PC-9 (cell line): ENCODE measurements around the gene MARCHF11. TPM values are rescaled to one million over a fixed set of nuclear protein-coding genes. Genes with fewer than 3 reads are reported as not detected.

Source experiments
- BruUV-seq: library from RNA; stranded (reverse); fragments of 400-500 nt; replicated peaks from 2 replicates; lab custom pipeline; 2021; lab: Mats Ljungman, UMichigan
- CTCF ChIA-PET: fragments of 300-600 bp; sonication (Branson Sonifier 250); formaldehyde crosslinking; loops from one replicate; lab custom pipeline; 2022; ENCODE audit warnings: antibody characterized with exemption; lab: Charles Lee
- POLR2A ChIA-PET: fragments of 300-600 bp; sonication (Branson Sonifier 250); formaldehyde crosslinking; loops from one replicate; lab custom pipeline; 2022; ENCODE audit warnings: antibody characterized with exemption; ENCODE audit not compliant: unreplicated experiment; lab: Charles Lee
- DNase-seq, 2 experiments: peaks; one replicate each; pipeline versions ENCODE4 v3.0.0 to v3.0.0-alpha.2; 2015 to 2022; ENCODE audit warnings: mixed read lengths in 1 of 2
- H2AFZ ChIP-seq: fragments of 200-600 bp; sonication (generic); 2 replicates; pipeline ENCODE4 v1.8.1; 2017; ENCODE audit warnings: antibody characterized with exemption
- H3F3A ChIP-seq: fragments of 200-600 bp; sonication (generic); 2 replicates; pipeline ENCODE4 v1.8.1; 2017; ENCODE audit warnings: antibody characterized with exemption, mild to moderate bottlenecking, low read depth; ENCODE audit not compliant: insufficient read depth
- H3K27ac ChIP-seq: fragments of 200-600 bp; sonication (generic); 2 replicates; pipeline ENCODE4 v1.6.1; 2016; ENCODE audit warnings: mixed run types
- H3K27me3 ChIP-seq: fragments of 200-600 bp; sonication (generic); 2 replicates; pipeline ENCODE4 v1.6.1; 2016; ENCODE audit warnings: low read depth, mixed run types; ENCODE audit not compliant: insufficient read depth
- H3K36me3 ChIP-seq: fragments of 200-600 bp; sonication (generic); 2 replicates; pipeline ENCODE4 v1.6.1; 2016; ENCODE audit warnings: low read depth, mixed run types
- H3K4me1 ChIP-seq: fragments of 200-600 bp; sonication (generic); replicated peaks from 2 replicates; pipeline ENCODE4 v1.6.1; 2016; ENCODE audit warnings: mixed run types; ENCODE audit not compliant: insufficient read depth
- H3K4me2 ChIP-seq: fragments of 200-600 bp; sonication (generic); 2 replicates; pipeline ENCODE4 v1.6.1; 2017; ENCODE audit warnings: mixed run types
- H3K4me3 ChIP-seq: fragments of 200-600 bp; sonication (generic); 2 replicates; pipeline ENCODE4 v1.6.1; 2016; ENCODE audit warnings: mixed run types
- H3K79me2 ChIP-seq: fragments of 200-600 bp; sonication (generic); 2 replicates; pipeline ENCODE4 v1.6.1; 2017; ENCODE audit warnings: low read depth, mixed run types
- H3K9me2 ChIP-seq: fragments of 200-600 bp; sonication (generic); 2 replicates; pipeline ENCODE4 v1.8.1; 2017; ENCODE audit warnings: mild to moderate bottlenecking; ENCODE audit not compliant: insufficient read depth
- H3K9me3 ChIP-seq: fragments of 200-600 bp; sonication (generic); 2 replicates; pipeline ENCODE4 v1.8.1; 2016; ENCODE audit warnings: low read depth; ENCODE audit not compliant: insufficient read depth
- H4K20me1 ChIP-seq: fragments of 200-600 bp; sonication (generic); 2 replicates; pipeline ENCODE4 v1.8.1; 2017; ENCODE audit not compliant: insufficient read depth
- CTCF ChIP-seq: fragments of 200-600 bp; sonication (generic); conservative IDR thresholded peaks from 2 replicates; pipeline ENCODE4 v1.6.1; 2017; ENCODE audit warnings: mixed run types, antibody characterized with exemption, mild to moderate bottlenecking, moderate library complexity
- EZH2 ChIP-seq: fragments of 200-600 bp; sonication (generic); IDR thresholded peaks from 2 replicates; pipeline ENCODE4 v1.8.0; 2017; ENCODE audit warnings: antibody characterized with exemption, low read depth
- intact Hi-C: fragments of 100-400 bp; cut with micrococcal nuclease; formaldehyde crosslinking; loops from one replicate; pipeline ENCODE4 v1.10.0; 2022; ENCODE audit not compliant: unreplicated experiment
- total RNA-seq: library from RNA; stranded (reverse); gene quantifications from 2 replicates; pipeline ENCODE4 v1.2.3, GENCODE V29; 2021

Gene MARCHF11
- total RNA-seq, 1 experiment from 2014 or later: not detected

- Histone ChIP-seq H3K36me3 (no peaks in the 10 kb centered on the region), H3K9me2 (no peaks in the 10 kb centered on the region), H3K9me3 (no peaks in the 10 kb centered on the region), H4K20me1 (no peaks in the 10 kb centered on the region), H2AFZ (no peak overlapping the region), H3K27me3 (peaks cover 83% of the 10 kb centered on the region; the same call in 1 of the 2 replicates), H3K79me2 (no peaks in the 10 kb centered on the region), H3F3A (no peaks in the 10 kb centered on the region), H3K4me1 (no peaks in the 10 kb centered on the region), H3K4me3 (no peak overlapping the region), H3K27ac (no peak overlapping the region), H3K4me2 (no peak overlapping the region)
- ChIA-PET POLR2A (interaction anchor here (0.6 kb wide), 1 partner anchor 833 kb away, joined by 5 read pairs; no protein-coding TSS in a partner anchor), CTCF (no interaction called here)
- no peak for DNase-seq
- TF ChIP-seq EZH2 (no peak), CTCF (no peak)
- intact Hi-C loops: no loop called here
- BruUV-seq: no TSS peak
Measured at GRCh38 chr5:16066320-16066719, 113.3 kb downstream of the MARCHF11 start.

GRCh38 chr5:16065831-16066230, 113.8 kb downstream of the MARCHF11 start:
- intact Hi-C loops: no loop called here

GRCh38 chr5:16064135-16064893, 115.3 kb downstream of the MARCHF11 start:
- TF ChIP-seq CTCF (no peak), EZH2 (no peak)
- Histone ChIP-seq H3K27ac (no peak overlapping the region), H3K27me3 (peaks cover 66% of the 10 kb centered on the region; the same call in 1 of the 2 replicates), H3K9me2 (no peaks in the 10 kb centered on the region), H4K20me1 (no peaks in the 10 kb centered on the region), H3K79me2 (no peaks in the 10 kb centered on the region), H3K4me3 (no peak overlapping the region), H3K4me2 (no peak overlapping the region), H2AFZ (no peak overlapping the region), H3K9me3 (no peaks in the 10 kb centered on the region), H3K4me1 (no peaks in the 10 kb centered on the region), H3K36me3 (no peaks in the 10 kb centered on the region), H3F3A (no peaks in the 10 kb centered on the region)
- ChIA-PET CTCF (interaction anchor here (0.6 kb wide), 1 partner anchor 569 kb away, joined by 3 read pairs; no protein-coding TSS in a partner anchor), POLR2A (no interaction called here)
- no peak for DNase-seq
- no TSS peak for BruUV-seq
- intact Hi-C loops: no loop called here

More at GRCh38 chr5:16065831-16066230, 113.8 kb downstream of the MARCHF11 start:
- no peaks in the 10 kb centered on the region for H3K36me3 ChIP-seq
- no peaks in the 10 kb centered on the region for H3K4me1 ChIP-seq
- no peak overlapping the region for H3K4me2 ChIP-seq
- H3K9me3 ChIP-seq: no peaks in the 10 kb centered on the region
- ChIA-PET POLR2A (no interaction called here), CTCF (no interaction called here)
- H3K27me3 ChIP-seq: peaks cover 82% of the 10 kb centered on the region; the same call in 1 of the 2 replicates
- H2AFZ ChIP-seq: no peak overlapping the region
- no peaks in the 10 kb centered on the region for H4K20me1 ChIP-seq
- DNase-seq: no peak
- no peak for TF ChIP-seq CTCF
- TF ChIP-seq EZH2: no peak
- no TSS peak for BruUV-seq
- no peak overlapping the region for H3K27ac ChIP-seq
- H3K79me2 ChIP-seq: no peaks in the 10 kb centered on the region
- H3K4me3 ChIP-seq: no peak overlapping the region
- H3F3A ChIP-seq: no peaks in the 10 kb centered on the region
- no peaks in the 10 kb centered on the region for H3K9me2 ChIP-seq
